ENCODE measurements around the gene JOSD1. TPM values are rescaled to one million over a fixed set of nuclear protein-coding genes. Genes with fewer than 3 reads are reported as not detected.
A peak's percentile ranks its signal among the peaks of the same experiment; 100 is the strongest.

JOSD1 gene
- total RNA-seq (76.0 and 104 TPM in 2 replicates), polyA plus RNA-seq (15.8 and 18.6 TPM in 2 replicates)

DNA sequence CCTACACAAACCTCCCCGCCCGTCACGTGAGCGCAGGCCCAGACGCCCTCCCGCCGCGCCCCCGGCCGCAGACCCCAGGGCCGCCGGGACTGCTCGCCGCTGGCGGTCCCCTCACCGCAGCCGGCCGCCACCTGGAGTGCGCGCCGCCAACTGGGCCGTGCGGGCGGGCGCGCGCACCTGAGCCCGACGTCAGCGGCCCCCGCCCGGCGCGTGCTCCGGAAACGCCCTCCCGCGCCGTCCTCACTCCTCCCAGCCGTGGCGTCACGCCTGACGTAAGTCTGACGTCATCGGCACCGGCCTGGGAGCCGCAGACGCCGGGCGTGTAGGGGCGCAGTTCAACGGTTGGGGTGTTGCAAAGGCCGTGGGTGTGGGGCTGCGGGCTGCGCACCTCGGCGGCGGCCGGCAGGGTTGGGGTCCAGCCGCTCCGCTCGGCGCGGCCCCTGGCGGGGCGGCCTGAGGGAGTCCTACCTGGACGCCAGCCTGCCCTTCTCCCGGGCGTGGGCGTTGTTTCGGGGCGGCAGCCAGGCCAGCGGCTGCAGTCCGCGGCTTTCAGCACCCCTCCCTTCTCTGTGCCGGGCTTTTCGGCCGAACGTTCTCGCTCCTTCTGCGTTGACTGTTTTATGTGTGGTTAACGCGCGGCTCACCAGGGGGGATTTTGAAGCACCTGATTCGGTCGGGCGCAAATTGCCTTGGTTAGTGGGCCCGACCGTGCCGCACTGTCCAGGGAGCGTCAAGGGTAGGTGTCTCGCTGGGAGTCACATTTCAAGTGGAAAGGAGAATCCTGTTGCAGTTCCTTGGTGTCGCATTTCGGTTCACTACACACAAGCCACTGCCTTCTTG lies at the start of gene JOSD1:
JOSD1 (minus strand) TSS at position 155 of the 840 bp plus-strand sequence. CDS start 956 bp downstream, outside the sequence.
- TF ChIP-seq, protein P1, sequence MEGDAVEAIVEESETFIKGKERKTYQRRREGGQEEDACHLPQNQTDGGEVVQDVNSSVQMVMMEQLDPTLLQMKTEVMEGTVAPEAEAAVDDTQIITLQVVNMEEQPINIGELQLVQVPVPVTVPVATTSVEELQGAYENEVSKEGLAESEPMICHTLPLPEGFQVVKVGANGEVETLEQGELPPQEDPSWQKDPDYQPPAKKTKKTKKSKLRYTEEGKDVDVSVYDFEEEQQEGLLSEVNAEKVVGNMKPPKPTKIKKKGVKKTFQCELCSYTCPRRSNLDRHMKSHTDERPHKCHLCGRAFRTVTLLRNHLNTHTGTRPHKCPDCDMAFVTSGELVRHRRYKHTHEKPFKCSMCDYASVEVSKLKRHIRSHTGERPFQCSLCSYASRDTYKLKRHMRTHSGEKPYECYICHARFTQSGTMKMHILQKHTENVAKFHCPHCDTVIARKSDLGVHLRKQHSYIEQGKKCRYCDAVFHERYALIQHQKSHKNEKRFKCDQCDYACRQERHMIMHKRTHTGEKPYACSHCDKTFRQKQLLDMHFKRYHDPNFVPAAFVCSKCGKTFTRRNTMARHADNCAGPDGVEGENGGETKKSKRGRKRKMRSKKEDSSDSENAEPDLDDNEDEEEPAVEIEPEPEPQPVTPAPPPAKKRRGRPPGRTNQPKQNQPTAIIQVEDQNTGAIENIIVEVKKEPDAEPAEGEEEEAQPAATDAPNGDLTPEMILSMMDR (IDR thresholded peaks at IDR 0.05; ENCODE audit: poor library complexity) = peak; percentile 2
- TF ChIP-seq EZH2phosphoT487 (IDR thresholded peaks at IDR 0.05; ENCODE audit: low read depth, severe bottlenecking, unreplicated experiment) (no peak), EZH2 (IDR thresholded peaks at IDR 0.05; ENCODE audit: borderline replicate concordance) (no peak)
- Histone ChIP-seq H3K36me3 (replicated peaks; ENCODE audit: insufficient read depth, low read depth) (no peaks in the 10 kb centered on the region), H3K4me3 (peak within 1 kb of the TSS; percentile 90), H3K9me2 (replicated peaks; ENCODE audit: insufficient read depth) (no peaks in the 10 kb centered on the region), H3K4me1 (ENCODE audit: insufficient read depth) (peaks cover 32% of the 10 kb centered on the region), H4K20me1 (ENCODE audit: insufficient read depth, poor library complexity, severe bottlenecking) (peaks cover 9% of the 10 kb centered on the region), H3K4me2 (peak within 1 kb of the TSS; percentile 88), H3K79me2 (peaks cover 43% of the 10 kb centered on the region), H2AFZ (peak within 1 kb of the TSS; percentile 54), H3K27ac (peak within 1 kb of the TSS; percentile 100), H3K27me3 (no peaks in the 10 kb centered on the region), H3K9me3 (ENCODE audit: low read depth) (no peaks in the 10 kb centered on the region)
- WGBS (ENCODE audit: low lambda C conversion rate, missing lambda C conversion rate) = under 1% methylated on average over 90 of the region's 94 CpGs
- DNase-seq (ENCODE audit: low spot score) = peak; percentile 98

DNA sequence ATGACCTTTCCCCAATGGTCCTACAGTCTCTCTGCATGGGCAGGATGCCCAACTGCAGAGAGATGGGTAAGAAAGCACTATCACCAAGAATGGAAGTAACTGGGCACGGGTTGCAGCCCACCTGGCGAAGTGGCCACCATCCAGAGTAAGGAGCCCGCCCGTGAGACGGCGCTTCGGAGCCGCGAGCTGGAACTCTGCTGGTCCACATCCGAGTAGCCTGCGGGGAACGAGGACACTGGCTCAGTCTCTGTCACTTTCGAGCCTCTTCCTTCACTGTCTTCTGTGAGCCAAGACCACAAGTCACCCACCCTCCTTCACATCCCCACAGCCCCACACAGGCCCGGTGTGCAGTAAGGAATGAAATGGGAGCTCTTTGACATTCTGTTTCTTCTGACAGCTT lies 49.4 kb upstream of the JOSD1 start:
- Histone ChIP-seq H4K20me1 (ENCODE audit: insufficient read depth, poor library complexity, severe bottlenecking) (no peaks in the 10 kb centered on the region), H3K9me2 (replicated peaks; ENCODE audit: insufficient read depth) (no peaks in the 10 kb centered on the region), H3K4me3 (no peak overlapping the region), H3K4me2 (no peak overlapping the region), H3K36me3 (replicated peaks; ENCODE audit: insufficient read depth, low read depth) (no peaks in the 10 kb centered on the region), H3K79me2 (peaks cover 15% of the 10 kb centered on the region), H2AFZ (no peak overlapping the region), H3K27ac (no peak overlapping the region), H3K9me3 (ENCODE audit: low read depth) (no peaks in the 10 kb centered on the region), H3K4me1 (ENCODE audit: insufficient read depth) (peaks cover 14% of the 10 kb centered on the region), H3K27me3 (no peaks in the 10 kb centered on the region)
- DNase-seq (ENCODE audit: low spot score) = no peak
- TF ChIP-seq, protein P1 (IDR thresholded peaks at IDR 0.05; ENCODE audit: poor library complexity) = no peak
- 97% methylated on average over 10 of the region's 14 CpGs for WGBS (ENCODE audit: low lambda C conversion rate, missing lambda C conversion rate)

DNA sequence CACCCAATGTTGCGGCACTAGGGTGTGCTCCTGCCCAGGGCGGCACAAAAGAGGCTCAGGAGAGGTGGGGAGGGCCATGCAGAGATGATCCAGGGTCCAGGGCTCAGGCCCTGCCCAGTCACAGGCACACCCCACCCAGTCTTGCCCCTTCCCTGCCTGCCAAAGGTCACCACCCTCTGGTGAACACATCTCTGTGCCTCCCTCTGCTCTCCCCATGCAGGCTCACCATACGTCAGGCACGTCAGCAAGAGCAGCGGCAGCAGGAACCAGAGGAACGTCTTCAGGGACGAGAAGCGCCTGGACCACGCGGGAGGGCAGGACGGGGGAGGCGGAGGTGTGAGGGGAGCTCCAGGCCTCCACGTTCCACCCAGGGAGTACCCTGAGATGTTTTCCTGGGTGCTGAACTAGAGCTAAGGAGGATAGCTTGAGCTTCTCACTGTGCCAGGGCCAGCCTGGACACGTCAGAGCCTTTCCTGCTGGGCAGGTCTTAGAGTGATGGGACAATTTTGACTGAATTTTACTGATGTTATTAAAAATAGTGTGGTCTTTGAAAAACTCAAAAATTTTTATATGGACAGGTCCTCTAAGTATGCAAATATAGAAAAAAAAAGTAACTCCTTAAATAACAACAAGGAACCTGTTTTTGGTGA lies 47.9 kb upstream of the JOSD1 start:
- TF ChIP-seq EZH2phosphoT487 (IDR thresholded peaks at IDR 0.05; ENCODE audit: low read depth, severe bottlenecking, unreplicated experiment) = no peak
- no peak for TF ChIP-seq EZH2 (IDR thresholded peaks at IDR 0.05; ENCODE audit: borderline replicate concordance)
- TF ChIP-seq, protein P1 (IDR thresholded peaks at IDR 0.05; ENCODE audit: poor library complexity) = no peak
- H3K9me3 ChIP-seq (ENCODE audit: low read depth) = no peaks in the 10 kb centered on the region
- no peaks in the 10 kb centered on the region for H3K36me3 ChIP-seq (replicated peaks; ENCODE audit: insufficient read depth, low read depth)
- H4K20me1 ChIP-seq (ENCODE audit: insufficient read depth, poor library complexity, severe bottlenecking) = no peaks in the 10 kb centered on the region
- WGBS (ENCODE audit: low lambda C conversion rate, missing lambda C conversion rate) = 88% methylated on average over 9 of the region's 14 CpGs
- H2AFZ ChIP-seq = no peak overlapping the region
- no peaks in the 10 kb centered on the region for H3K9me2 ChIP-seq (replicated peaks; ENCODE audit: insufficient read depth)
- no peaks in the 10 kb centered on the region for H3K27me3 ChIP-seq
- H3K4me3 ChIP-seq = no peak overlapping the region
- no peak for DNase-seq (ENCODE audit: low spot score)
- H3K4me2 ChIP-seq = no peak overlapping the region
- peaks cover 13% of the 10 kb centered on the region for H3K79me2 ChIP-seq
- H3K4me1 ChIP-seq (ENCODE audit: insufficient read depth) = peaks cover 3% of the 10 kb centered on the region
- no peak overlapping the region for H3K27ac ChIP-seq
